ENCODE measurements around the gene RAET1E.
"Not testable (repeated sequence)": the region's sequence is repeated elsewhere in the genome, so short reads cannot be mapped to it uniquely, and the experiment has no call there.

The RAET1E gene

GRCh38 chr6:149919834-149920225 is 21.9 kb upstream of the RAET1E start:
- H3K4me3 ChIP-seq (ENCODE audit: low read length), result no peak overlapping the region
- no peak for DNase-seq (ENCODE audit: low read depth)
- no peak for TF ChIP-seq CTCF (conservative IDR thresholded peaks at IDR 0.05; ENCODE audit: low read depth, low read length)

GRCh38 chr6:149919126-149919833 is 21.4 kb upstream of the RAET1E start:
- DNase-seq (ENCODE audit: low read depth); H3K4me3 ChIP-seq (ENCODE audit: low read length): not testable (repeated sequence)

- DNase-seq (ENCODE audit: low read depth), result no peak
- no peak overlapping the region for H3K4me3 ChIP-seq (ENCODE audit: low read length)
- TF ChIP-seq CTCF (conservative IDR thresholded peaks at IDR 0.05; ENCODE audit: low read depth, low read length), result no peak
Measured at GRCh38 chr6:149918151-149918905, 20.4 kb upstream of the RAET1E start.

- no peak for TF ChIP-seq CTCF (conservative IDR thresholded peaks at IDR 0.05; ENCODE audit: low read depth, low read length)
- no peak for DNase-seq (ENCODE audit: low read depth)
- H3K4me3 ChIP-seq (ENCODE audit: low read length), result no peak overlapping the region
Measured at GRCh38 chr6:149917679-149918078, 19.8 kb upstream of the RAET1E start.

- H3K4me3 ChIP-seq (ENCODE audit: low read length), result no peak overlapping the region
- no peak for TF ChIP-seq CTCF (conservative IDR thresholded peaks at IDR 0.05; ENCODE audit: low read depth, low read length)
- no peak for DNase-seq (ENCODE audit: low read depth)
Measured at GRCh38 chr6:149915970-149916865, 18.3 kb upstream of the RAET1E start.

- no peak overlapping the region for H3K4me3 ChIP-seq (ENCODE audit: low read length)
- TF ChIP-seq CTCF (conservative IDR thresholded peaks at IDR 0.05; ENCODE audit: low read depth, low read length), result no peak
- DNase-seq (ENCODE audit: low read depth), result no peak
Measured at GRCh38 chr6:149913540-149914240, 15.8 kb upstream of the RAET1E start.

- no peak for TF ChIP-seq CTCF (conservative IDR thresholded peaks at IDR 0.05; ENCODE audit: low read depth, low read length)
- H3K4me3 ChIP-seq (ENCODE audit: low read length), result no peak overlapping the region
- DNase-seq (ENCODE audit: low read depth), result no peak
Measured at GRCh38 chr6:149913085-149913484, 15.2 kb upstream of the RAET1E start.

GRCh38 chr6:149912680-149913079 is 14.8 kb upstream of the RAET1E start:
- not testable (repeated sequence) for H3K4me3 ChIP-seq (ENCODE audit: low read length); DNase-seq (ENCODE audit: low read depth)

Data from retinal pigment epithelial cell (primary cell).